ENCODE data around the gene OR5AN1.
"Not testable (repeated sequence)": the region's sequence is repeated elsewhere in the genome, so short reads cannot be mapped to it uniquely, and the experiment has no call there.

OR5AN1 gene

DNA sequence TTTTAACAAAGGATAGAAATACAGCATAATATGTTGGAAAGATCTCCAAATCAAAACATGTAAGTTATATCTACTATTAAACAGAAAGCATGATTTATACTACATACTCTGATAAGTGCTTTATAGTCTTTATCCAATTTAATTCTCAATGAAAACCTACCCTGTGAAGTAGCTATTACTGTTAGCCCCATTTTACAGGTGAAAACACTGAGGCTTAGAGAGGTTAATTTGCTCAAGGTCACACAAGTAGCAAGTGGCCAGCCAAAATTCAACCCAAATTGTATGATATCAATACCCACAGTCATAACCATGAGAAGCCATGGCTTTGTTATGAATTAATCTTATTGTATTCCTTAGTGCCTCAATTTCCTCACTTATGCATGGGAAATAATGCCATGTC lies 675 bp upstream of the OR5AN1 start:
- no peak overlapping the region for H3K4me3 ChIP-seq (ENCODE audit: low read depth, low read length)
- no peak for DNase-seq (ENCODE audit: low read depth)
- TF ChIP-seq CTCF (IDR thresholded peaks at IDR 0.05; ENCODE audit: control insufficient read depth, extremely low read depth, insufficient read depth) = no peak

DNA sequence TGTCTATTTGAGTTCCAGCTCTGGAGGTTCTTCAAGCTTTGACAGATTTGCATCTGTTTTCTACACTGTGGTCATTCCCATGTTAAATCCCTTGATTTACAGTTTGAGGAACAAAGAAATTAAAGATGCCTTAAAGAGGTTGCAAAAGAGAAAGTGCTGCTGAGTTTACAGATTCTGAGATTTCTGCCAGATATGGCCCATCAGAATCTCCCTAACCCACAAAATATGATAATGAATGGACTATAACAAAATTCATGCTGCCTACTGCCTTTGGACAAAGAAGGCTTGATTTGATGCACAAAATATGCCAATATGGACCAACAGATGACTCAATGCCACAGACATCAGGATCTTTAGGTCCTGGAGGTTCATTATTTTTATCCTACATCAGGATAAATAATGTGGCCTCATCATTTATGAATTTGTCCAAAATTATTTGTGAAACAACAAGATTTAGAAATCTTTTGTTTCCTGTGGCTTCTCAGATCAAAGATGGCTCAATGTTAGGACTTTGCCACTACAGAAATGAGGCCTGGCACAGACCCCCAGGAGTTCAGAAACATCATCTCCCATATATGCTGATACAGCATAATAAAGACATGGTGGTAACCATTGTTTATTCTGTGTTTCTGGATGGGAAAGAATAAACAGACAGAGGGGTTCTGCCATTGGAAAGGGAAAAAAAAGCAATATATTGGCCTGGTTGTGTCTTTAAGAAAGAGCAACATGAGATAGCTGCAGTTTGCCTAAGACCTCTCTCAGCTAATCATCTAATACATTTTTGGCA lies 6.7 kb downstream of the OR5AN1 start:
- TF ChIP-seq CTCF (IDR thresholded peaks at IDR 0.05; ENCODE audit: control insufficient read depth, extremely low read depth, insufficient read depth) = no peak
- H3K4me3 ChIP-seq (ENCODE audit: low read depth, low read length) = no peak overlapping the region
- no peak for DNase-seq (ENCODE audit: low read depth)

DNA sequence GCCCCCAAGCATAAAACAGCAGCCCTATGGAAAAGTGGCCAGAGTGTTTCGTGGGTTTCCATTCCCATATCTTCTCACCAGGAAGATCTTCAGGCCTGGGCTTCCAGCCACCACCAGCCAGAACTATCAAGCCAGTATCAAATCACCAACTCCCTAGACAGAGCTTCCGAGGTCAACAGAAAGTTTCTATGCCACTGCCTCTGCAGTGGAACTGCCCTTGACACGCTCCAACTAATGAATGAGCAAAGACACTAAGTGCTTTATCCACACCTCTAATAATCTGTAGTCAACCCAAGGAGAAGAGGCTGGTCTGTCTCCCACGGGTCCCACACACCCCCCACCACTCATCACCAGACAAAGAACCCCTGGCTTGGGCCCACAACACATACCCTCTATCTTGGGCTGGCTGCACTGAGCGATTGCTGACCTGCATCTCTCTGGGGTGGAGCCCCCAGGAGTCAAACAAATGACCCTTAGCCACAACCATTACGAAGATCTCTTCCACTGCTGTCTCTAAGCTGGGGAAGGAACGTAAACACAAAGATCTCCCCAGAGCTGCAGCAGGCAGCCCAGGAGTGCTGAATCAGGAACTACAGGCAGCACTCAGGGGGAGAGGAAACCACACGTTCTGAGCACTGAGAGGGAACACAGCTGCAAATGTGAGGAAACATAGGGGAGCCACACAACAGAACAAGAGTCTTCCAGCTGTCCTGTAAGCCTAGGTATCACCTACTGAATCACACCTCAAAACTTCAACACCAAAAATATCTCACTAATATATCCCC lies 9.7 kb downstream of the OR5AN1 start:
- TF ChIP-seq CTCF (IDR thresholded peaks at IDR 0.05; ENCODE audit: control insufficient read depth, extremely low read depth, insufficient read depth) = no peak
- no peak for DNase-seq (ENCODE audit: low read depth)
- H3K4me3 ChIP-seq (ENCODE audit: low read depth, low read length) = no peak overlapping the region

DNA sequence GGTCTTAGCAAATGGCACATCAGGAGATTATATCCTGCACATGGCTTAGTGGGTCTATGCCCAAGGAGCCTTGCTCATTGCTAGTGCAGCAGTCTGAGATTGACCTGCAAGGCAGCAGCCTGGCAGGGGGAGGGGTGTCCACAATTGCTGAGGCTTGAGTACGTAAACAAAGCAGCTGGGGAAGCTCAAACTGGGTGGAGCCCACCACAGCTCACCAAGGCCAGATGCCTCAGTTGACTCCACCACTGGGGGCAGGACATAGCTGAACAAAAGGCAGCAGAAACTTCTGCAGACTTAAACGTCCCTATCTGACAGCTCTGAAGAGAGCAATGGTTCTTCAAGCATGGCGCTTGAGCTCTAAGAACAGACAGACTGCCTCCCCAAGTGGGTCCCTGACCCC lies 13.6 kb downstream of the OR5AN1 start:
- not testable (repeated sequence) for H3K4me3 ChIP-seq (ENCODE audit: low read depth, low read length); DNase-seq (ENCODE audit: low read depth)

- TF ChIP-seq CTCF (IDR thresholded peaks at IDR 0.05; ENCODE audit: control insufficient read depth, extremely low read depth, insufficient read depth) = no peak
- no peak overlapping the region for H3K4me3 ChIP-seq (ENCODE audit: low read depth, low read length)
- no peak for DNase-seq (ENCODE audit: low read depth)
Measured at GRCh38 chr11:59380263-59381059, 21.8 kb downstream of the OR5AN1 start.

DNA sequence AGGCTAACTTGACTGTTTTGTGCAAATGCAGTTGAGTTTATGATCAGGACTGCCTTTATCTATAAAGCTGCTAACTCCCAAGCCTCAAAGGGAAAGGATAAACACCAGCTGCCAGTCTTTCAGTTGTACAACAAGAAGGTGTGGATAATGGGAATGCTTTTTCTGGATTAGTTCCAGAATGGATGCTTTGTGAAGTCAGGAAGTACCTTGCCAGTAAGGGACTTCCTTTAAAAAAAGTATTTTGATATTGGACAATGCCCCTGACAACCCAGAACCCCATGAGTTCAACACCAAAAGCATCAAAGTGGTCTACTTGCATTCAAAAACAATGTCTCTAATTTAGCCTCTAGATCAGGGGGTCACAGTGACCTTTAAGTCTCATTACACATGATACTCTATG lies 35.5 kb downstream of the OR5AN1 start:
- no peak for TF ChIP-seq CTCF (IDR thresholded peaks at IDR 0.05; ENCODE audit: control insufficient read depth, extremely low read depth, insufficient read depth)
- no peak overlapping the region for H3K4me3 ChIP-seq (ENCODE audit: low read depth, low read length)
- DNase-seq (ENCODE audit: low read depth) = no peak
